ENCODE data around the gene TUBB. TPM values are rescaled to one million over a fixed set of nuclear protein-coding genes. Genes with fewer than 3 reads are reported as not detected.

TUBB gene
- total and polyA plus RNA-seq, 9 of the 15 experiments (the other 6 are each of a cell fraction or from before 2014, with no cell fraction given): 971 to 2,870 (median 1,478) TPM

GRCh38 chr6:30719791-30720737 is at the start of gene TUBB (continued):
- 0 out of 2 replicates have a peak, but pooled peaks have one; percentile 63 for TF ChIP-seq CGGBP1 (CRISPR knock-in tag; IDR thresholded peaks at IDR 0.05)
- TF ChIP-seq CREB3 (tag; conservative IDR thresholded peaks at IDR 0.05; ENCODE audit: low read depth): no peak; the same call in 1 of the 2 replicates
- no peak for TF ChIP-seq ETV6 (IDR thresholded peaks at IDR 0.05; ENCODE audit: borderline replicate concordance in 1 of 2, low read depth in 2 of 2, low read length in 1 of 2)
- no peak for TF ChIP-seq ETV6 (CRISPR knock-in tag; IDR thresholded peaks at IDR 0.05; ENCODE audit: borderline replicate concordance)
- no peak for TF ChIP-seq MTA2 (IDR thresholded peaks at IDR 0.05; ENCODE audit: low read depth)
- TF ChIP-seq ZNF449 (CRISPR knock-in tag; IDR thresholded peaks at IDR 0.05): no peak
- TF ChIP-seq DPF2 (IDR thresholded peaks at IDR 0.05): peak; percentile 55; the same call in 1 of the 2 replicates
- no peak for TF ChIP-seq PRMT5 (CRISPR knock-in tag; IDR thresholded peaks at IDR 0.05)
- peak; percentile 73 for TF ChIP-seq BHLHE40 (IDR thresholded peaks at IDR 0.05; ENCODE audit: low read length)
- TF ChIP-seq ZNF224 (CRISPR knock-in tag; IDR thresholded peaks at IDR 0.05): no peak
- TF ChIP-seq PURB (CRISPR knock-in tag; IDR thresholded peaks at IDR 0.05; ENCODE audit: low read depth): no peak
- no peak for TF ChIP-seq CUX1 (CRISPR knock-in tag; IDR thresholded peaks at IDR 0.05)
- TF ChIP-seq E2F1 (CRISPR knock-in tag; IDR thresholded peaks at IDR 0.05): no peak; the same call in none of the 2 replicates
- no peak for TF ChIP-seq ZNF77 (CRISPR knock-in tag; IDR thresholded peaks at IDR 0.05)
- no peak; the same call in 1 of the 2 replicates for TF ChIP-seq SMARCE1 (IDR thresholded peaks at IDR 0.05)
- TF ChIP-seq HNRNPL (IDR thresholded peaks at IDR 0.05; ENCODE audit: low read depth, low read length): no peak
- TF ChIP-seq NCOR1 (IDR thresholded peaks at IDR 0.05): no peak
- no peak for TF ChIP-seq HOXB6 (CRISPR knock-in tag; IDR thresholded peaks at IDR 0.05; ENCODE audit: borderline replicate concordance)
- TF ChIP-seq KLF16 (IDR thresholded peaks at IDR 0.05): no peak

Data from K562 (cell line).